PC-9 (cell line): Measurements from ENCODE around the gene FANCF.

Source experiments
- EZH2 ChIP-seq: fragments of 200-600 bp; sonication (generic); IDR thresholded peaks from 2 replicates; pipeline ENCODE4 v1.8.0; 2017; ENCODE audit warnings: antibody characterized with exemption, low read depth
- TF ChIP-seq, protein P1 (sequence below): fragments of 200-600 bp; sonication (generic); conservative IDR thresholded peaks from 2 replicates; pipeline ENCODE4 v1.6.1; 2017; ENCODE audit warnings: mixed run types, antibody characterized with exemption, mild to moderate bottlenecking, moderate library complexity

DNA sequence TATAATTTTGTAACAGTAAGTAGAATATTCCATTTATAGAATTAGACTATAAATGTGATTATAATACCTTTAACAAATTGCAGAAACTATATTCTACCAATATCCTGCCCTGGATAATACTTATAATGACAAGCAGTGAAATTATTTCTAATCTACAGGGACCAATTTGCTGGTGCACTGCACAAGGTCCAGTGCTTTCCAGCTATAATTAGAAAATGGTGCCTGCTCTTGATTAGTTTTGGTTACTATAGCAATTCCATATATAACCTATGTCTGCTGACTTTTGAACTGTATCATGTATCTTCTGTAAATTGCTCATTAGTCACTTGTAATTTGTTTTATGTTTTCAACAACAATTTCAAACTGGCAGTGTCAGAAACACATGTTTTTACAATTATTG, 23.1 kb downstream of the FANCF start:
- TF ChIP-seq, protein P1, sequence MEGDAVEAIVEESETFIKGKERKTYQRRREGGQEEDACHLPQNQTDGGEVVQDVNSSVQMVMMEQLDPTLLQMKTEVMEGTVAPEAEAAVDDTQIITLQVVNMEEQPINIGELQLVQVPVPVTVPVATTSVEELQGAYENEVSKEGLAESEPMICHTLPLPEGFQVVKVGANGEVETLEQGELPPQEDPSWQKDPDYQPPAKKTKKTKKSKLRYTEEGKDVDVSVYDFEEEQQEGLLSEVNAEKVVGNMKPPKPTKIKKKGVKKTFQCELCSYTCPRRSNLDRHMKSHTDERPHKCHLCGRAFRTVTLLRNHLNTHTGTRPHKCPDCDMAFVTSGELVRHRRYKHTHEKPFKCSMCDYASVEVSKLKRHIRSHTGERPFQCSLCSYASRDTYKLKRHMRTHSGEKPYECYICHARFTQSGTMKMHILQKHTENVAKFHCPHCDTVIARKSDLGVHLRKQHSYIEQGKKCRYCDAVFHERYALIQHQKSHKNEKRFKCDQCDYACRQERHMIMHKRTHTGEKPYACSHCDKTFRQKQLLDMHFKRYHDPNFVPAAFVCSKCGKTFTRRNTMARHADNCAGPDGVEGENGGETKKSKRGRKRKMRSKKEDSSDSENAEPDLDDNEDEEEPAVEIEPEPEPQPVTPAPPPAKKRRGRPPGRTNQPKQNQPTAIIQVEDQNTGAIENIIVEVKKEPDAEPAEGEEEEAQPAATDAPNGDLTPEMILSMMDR: no peak
- TF ChIP-seq EZH2: no peak
